HG02610 (cell line): ENCODE measurements around the gene MVB12B.

Experiments
- ATAC-seq: cut with Tn5 transposase; IDR thresholded peaks from one replicate; pipeline ENCODE4 v1.9.1; 2021; ENCODE audit warnings: mild to moderate bottlenecking, moderate library complexity; ENCODE audit not compliant: unreplicated experiment

The MVB12B gene

GRCh38 chr9:126357074-126357473, 30.4 kb downstream of the MVB12B start:
- ATAC-seq: no peak

GRCh38 chr9:126360073-126360472, 33.4 kb downstream of the MVB12B start:
- ATAC-seq: no peak

GRCh38 chr9:126361810-126362238, 35.2 kb downstream of the MVB12B start:
- no peak for ATAC-seq

- ATAC-seq: no peak
Observed at GRCh38 chr9:126363250-126363649, 36.6 kb downstream of the MVB12B start.

GRCh38 chr9:126363847-126364671, 37.4 kb downstream of the MVB12B start:
- no peak for ATAC-seq

- no peak for ATAC-seq
Observed at GRCh38 chr9:126365780-126366179, 39.2 kb downstream of the MVB12B start.

- no peak for ATAC-seq
Observed at GRCh38 chr9:126366366-126367011, 39.9 kb downstream of the MVB12B start.

- ATAC-seq: no peak
Observed at GRCh38 chr9:126367139-126367538, 40.5 kb downstream of the MVB12B start.

- ATAC-seq: no peak
Observed at GRCh38 chr9:126367616-126368015, 41.0 kb downstream of the MVB12B start.

GRCh38 chr9:126368020-126368419, 41.4 kb downstream of the MVB12B start:
- ATAC-seq: no peak

- ATAC-seq: no peak
Observed at GRCh38 chr9:126371007-126371870, 44.6 kb downstream of the MVB12B start.

- ATAC-seq: no peak
Observed at GRCh38 chr9:126372716-126373115, 46.1 kb downstream of the MVB12B start.

GRCh38 chr9:126373241-126373640, 46.6 kb downstream of the MVB12B start:
- ATAC-seq: no peak

GRCh38 chr9:126374366-126374781, 47.7 kb downstream of the MVB12B start:
- no peak for ATAC-seq

GRCh38 chr9:126375386-126375785, 48.8 kb downstream of the MVB12B start:
- ATAC-seq: no peak

GRCh38 chr9:126376311-126377175, 49.9 kb downstream of the MVB12B start:
- ATAC-seq: no peak

- no peak for ATAC-seq
Observed at GRCh38 chr9:126377176-126377509, 50.5 kb downstream of the MVB12B start.

- ATAC-seq: no peak
Observed at GRCh38 chr9:126377536-126377935, 50.9 kb downstream of the MVB12B start.

- no peak for ATAC-seq
Observed at GRCh38 chr9:126378761-126379160, 52.1 kb downstream of the MVB12B start.

- ATAC-seq: no peak
Observed at GRCh38 chr9:126379661-126380360, 53.2 kb downstream of the MVB12B start.
